NCI-H1105 treated with DMSO at 0.1 percent for 48 hours (cell line): ENCODE data around the gene GLI2.

Experiments used
- DNase-seq: peaks from one replicate; lab custom pipeline; 2025; lab: John Stamatoyannopoulos, UW

The GLI2 gene

DNA sequence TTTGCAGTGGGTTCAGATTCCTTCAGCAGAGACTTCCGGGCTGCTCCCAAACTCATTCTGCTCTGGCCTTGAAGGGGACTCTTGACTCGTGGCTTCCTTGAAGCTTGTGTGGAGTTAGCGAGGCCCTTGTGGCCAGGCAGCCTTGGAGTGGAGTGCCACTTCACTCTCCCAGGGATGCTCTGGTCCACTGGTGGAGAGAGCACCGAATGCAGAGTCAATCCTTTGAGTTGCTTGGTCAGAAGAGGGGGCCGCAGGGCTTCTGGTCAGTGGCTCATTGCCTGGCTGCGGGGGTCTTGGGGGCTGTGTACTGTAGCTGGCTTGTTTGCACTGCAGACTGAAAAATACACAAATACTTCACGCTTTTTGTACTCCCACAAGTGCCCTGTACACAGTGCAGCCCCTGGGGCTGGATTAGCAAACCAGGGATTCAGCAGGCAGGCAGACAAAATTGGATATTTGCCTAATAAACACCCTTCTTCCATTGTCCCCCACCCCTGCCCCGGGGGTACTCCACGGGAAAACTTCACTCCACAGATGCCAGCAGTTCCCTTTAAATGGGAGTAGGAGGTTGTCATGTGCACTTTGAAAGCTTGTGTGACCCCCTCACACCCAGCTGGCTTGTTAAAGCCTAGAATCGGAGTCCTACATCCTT lies 3.2 kb downstream of the GLI2 start:
- DNase-seq = no peak

DNA sequence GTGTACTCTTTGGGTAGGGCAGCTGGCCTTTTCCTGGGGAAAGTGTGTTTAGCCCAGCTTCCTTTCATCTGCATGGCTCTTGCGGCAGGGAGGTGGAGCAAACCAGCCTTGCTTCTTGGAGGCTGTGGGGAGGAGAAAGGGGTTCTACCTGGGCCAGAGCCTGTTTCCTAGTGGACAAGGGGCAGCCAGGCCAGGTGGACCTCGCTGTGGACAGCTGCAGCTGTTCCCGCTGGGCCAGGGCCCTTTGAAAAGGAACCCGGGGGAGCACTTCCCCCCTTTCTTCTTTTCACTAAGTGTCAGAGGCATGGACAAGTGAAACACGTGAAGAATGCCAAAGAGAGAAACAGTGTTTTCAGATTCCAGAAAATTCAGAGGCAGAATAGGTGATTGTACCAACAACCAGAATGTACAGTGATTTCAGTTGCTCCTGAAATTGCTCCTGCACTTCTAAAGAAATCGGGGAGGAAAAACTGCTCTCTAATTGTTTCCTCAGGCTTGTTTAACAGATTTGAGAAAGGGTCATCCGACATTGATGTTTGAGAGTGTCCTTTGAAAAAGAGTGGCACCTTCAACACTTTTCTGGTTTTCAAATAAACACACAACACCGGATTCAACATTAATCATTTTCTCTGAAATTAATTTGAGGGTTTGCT lies 3.9 kb downstream of the GLI2 start:
- DNase-seq = no peak

DNA sequence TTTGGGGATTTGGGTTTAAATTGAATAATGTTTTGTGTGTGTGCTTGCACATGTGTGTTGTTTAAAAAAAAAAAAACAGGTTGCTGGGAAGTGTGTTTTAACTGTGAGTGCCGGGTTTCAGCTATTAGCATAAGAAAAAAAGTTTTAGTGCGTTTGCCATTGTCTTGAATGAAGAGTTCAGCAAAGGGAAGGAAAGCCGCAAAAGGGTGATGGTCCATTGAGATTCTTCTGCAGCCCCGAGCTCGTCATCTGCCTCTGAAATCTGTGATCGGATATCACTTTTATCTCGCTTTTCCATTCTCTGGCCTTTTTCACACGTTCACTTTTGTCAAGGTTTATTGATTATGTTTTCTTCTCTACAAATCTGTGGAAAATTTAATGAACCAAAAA lies 4.7 kb downstream of the GLI2 start:
- no peak for DNase-seq

DNA sequence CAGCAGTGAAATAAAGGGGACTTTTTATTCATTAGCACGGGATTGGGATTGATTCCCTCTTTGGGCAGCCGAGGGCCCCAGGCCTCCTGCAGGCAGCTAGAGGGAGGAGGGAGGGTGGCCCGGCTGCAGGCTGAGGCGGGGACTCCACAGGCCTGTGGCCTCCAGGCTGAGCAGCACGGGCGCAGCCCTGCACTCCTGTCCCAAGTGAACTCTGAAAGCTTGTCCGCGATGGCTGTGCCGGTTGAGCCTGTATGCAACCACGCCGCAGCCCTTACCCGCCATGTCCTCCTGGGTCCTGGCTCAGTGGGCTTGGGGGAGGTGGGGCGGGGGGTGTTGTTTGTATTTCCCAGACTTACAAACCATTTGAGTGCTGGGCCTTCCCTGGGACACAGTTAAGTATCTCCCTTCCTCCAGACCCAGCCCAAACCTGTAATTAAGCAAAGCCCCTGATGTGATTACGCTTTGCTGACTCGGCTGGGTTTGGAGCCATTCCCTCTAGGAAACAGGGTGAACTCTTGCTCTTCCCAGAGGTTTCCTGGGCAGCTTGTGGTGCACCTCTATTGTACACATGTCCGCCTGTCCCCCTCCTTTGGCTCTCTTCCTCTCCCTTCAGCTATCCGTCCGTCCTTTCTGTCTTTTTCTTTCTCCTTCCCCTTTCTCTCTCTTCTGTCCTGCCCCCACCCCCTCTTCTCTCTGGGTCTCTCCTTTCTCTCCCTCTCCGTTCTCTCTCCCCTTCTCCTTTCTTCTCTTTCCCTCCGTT lies 5.3 kb downstream of the GLI2 start:
- no peak for DNase-seq

DNA sequence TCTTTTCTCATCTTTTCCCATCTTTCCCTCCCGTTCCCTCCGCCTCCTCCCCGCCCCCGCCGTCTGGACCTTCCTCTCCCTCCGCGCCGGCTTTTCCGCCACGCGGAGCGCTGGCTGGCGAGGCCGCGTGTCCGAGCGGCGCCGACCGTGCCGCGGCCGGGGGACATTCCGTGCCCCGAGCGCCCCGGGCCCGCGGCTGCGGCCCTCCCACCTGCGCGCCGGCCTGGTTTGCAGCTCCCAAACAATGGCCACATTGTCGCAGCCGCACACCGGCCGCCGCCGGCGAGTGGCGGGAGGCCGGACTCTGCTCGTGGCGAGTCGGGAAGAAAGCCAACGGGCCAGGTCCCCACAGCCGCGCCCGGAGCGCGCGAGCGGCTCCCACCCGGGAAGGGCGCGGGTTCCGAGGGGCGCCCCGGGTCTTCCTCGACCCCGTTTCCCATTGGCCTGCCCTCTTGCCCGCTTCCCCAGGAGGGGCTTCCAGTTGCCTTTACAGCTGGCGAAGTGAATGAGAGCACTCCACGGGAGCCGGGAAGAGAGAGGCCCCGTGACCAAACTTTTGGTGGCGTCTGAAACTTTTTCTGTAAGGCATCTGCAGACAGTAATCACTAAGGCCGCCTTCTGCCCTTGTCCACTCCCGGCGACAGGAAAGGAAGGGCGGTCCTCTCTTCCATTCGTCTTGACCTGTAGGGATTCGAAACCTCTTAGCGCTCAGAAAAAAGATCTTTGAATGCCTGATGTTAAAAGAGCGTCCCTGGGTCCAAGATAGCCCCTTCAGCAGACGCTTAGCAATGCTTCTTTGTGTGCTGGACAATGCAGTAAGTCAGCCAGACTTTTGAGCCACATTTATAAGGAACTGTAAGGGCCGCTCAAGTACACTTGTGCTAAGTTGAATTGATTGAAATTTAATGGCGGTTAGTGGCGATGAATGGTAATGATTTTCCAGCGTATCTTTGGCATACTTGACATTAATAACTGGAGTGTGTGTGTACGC lies 6.2 kb downstream of the GLI2 start:
- DNase-seq = no peak

- no peak for DNase-seq
These were observed 8.0 kb downstream of the GLI2 start for GRCh38 chr2:120743657-120744056.

DNA sequence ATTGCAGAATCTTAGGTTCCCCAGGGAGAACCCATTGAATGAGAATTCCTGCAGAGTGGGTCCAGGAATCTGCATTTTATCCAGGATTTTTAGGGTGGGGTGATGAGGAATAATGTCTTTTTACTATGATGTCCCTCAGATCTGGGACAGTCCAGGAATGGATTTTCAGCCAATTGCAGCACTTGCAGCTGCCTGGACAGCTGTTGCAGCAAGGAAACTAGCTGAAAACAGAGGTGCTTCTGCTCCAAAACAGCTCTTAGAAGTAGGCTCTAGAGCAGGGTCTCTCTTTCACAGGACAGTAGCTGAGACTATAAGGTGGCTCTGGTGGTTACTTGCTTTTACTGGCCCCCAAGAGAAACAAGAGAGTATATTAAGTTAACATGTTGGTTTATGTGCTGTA lies 9.1 kb downstream of the GLI2 start:
- no peak for DNase-seq

- no peak for DNase-seq
These were observed 9.9 kb downstream of the GLI2 start for GRCh38 chr2:120745420-120746111.

GRCh38 chr2:120746144-120746543 lies 10.5 kb downstream of the GLI2 start:
- no peak for DNase-seq

DNA sequence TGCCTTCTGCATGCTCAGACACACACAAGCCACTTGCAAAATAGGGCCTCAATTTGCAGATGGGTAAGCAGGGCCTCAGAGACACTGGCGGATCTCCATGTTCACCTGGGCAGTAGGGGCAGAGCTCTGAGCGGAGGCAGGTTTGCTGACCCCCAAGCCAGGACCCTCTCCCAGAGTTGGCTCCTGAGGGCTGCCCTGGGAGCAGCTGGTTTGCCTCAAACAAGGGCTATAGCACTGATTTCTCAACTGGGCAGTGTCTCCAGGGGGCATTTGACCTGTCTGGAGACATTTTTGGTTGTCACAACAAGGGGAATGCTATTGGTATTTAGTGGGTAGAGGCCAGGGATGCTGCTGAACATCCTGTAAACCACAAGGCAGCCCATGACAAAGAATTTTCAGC lies 11.6 kb downstream of the GLI2 start:
- DNase-seq = no peak

DNA sequence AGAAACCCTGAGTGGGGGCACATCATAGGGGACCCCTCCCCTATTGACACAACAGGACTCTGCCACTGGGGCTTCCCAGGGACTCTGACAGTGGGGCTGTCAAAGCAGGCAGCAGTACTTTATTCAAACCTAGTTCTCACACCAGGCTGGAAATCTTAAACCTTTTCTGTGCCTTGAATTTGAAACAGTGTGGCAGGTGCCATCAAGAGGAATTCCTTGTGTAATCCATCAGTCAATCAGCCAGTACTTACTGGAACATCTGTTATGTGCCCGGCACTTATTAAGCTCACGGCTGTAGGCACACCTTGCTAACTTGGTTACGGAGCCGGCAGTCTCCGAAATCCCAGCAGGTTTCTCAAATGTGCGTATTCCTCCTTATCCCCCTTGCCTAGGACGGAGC lies 12.0 kb downstream of the GLI2 start:
- no peak for DNase-seq

GRCh38 chr2:120748310-120748709 lies 12.6 kb downstream of the GLI2 start:
- DNase-seq = no peak

DNA sequence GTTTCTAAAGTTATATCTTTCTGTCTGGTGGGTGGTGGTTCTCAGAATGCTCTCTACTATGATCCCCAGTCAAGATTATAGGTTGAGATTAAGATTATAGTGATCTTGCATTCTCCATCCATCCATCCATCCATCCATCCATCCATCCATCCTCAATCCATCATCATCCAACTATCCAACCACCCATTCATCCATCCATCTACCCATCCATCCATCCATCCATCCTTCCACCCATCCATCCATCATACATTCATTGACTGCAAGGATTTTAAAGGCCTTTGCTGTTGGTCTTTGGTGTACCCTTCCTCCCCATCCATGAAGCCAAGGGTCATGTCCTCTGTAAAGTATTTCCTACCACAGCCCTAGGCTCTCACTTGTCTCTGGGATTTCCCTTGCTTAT lies 13.1 kb downstream of the GLI2 start:
- DNase-seq = no peak

GRCh38 chr2:120749506-120750431 lies 14.1 kb downstream of the GLI2 start:
- DNase-seq = no peak

- DNase-seq = no peak
These were observed 15.0 kb downstream of the GLI2 start for GRCh38 chr2:120750488-120751210.

DNA sequence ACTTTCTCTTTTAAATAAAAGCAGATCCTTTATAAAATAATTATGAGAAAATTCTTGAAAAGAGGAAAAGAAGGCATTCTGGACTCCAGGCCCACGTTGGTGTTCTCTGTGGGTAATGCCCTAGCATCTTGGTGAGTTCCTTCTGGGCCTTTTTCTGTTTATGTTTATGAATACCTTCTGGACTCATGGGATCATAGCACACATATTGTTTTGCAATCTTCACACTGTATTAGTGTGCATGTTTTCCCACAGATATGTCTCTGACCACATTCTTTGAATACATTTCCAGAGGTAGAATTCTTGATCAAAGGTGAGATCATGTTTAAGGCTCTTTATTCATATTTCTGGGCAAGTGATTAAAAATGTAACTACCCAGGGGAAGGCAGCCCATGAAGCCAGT lies 15.9 kb downstream of the GLI2 start:
- no peak for DNase-seq

- DNase-seq = no peak
These were observed 18.6 kb downstream of the GLI2 start for GRCh38 chr2:120754067-120754960.
